Astrocyte (in vitro differentiated cells and primary cell): ENCODE measurements around the gene PDPR.
"Not testable (repeated sequence)": the region's sequence is repeated elsewhere in the genome, so short reads cannot be mapped to it uniquely, and the experiment has no call there.

Experiments used
- EZH2 ChIP-seq: IDR thresholded peaks from 2 replicates; pipeline ENCODE4 v1.6.1; 2012; ENCODE audit warnings: mild to moderate bottlenecking, low read length, inconsistent platforms; ENCODE audit not compliant: insufficient read depth
- TF ChIP-seq, protein P1 (sequence below): IDR thresholded peaks from 2 replicates; pipeline ENCODE4 v1.5.1; 2011; ENCODE audit warnings: low read depth, mild to moderate bottlenecking, inconsistent platforms, low read length, moderate library complexity; ENCODE audit not compliant: insufficient read depth

DNA sequence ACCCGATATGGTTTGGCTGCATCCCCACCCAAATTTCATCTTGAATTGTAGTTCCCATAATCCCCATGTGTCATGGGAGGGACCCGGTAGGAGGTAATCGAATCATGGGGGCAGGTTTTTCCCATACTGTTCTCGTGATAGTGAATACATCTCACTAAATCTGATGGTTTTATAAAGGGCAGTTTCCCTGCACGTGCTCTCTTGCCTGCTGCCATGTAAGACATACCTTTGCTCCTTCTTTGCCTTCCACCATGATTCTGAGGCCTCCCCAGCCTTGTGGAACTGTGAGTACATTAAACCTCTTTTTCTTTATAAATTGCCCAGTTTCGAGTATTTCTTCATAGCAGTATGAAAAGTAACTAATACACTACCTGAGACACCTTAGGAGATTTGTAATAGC is 92.2 kb downstream of the PDPR start:
- TF ChIP-seq, protein P1, sequence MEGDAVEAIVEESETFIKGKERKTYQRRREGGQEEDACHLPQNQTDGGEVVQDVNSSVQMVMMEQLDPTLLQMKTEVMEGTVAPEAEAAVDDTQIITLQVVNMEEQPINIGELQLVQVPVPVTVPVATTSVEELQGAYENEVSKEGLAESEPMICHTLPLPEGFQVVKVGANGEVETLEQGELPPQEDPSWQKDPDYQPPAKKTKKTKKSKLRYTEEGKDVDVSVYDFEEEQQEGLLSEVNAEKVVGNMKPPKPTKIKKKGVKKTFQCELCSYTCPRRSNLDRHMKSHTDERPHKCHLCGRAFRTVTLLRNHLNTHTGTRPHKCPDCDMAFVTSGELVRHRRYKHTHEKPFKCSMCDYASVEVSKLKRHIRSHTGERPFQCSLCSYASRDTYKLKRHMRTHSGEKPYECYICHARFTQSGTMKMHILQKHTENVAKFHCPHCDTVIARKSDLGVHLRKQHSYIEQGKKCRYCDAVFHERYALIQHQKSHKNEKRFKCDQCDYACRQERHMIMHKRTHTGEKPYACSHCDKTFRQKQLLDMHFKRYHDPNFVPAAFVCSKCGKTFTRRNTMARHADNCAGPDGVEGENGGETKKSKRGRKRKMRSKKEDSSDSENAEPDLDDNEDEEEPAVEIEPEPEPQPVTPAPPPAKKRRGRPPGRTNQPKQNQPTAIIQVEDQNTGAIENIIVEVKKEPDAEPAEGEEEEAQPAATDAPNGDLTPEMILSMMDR = not testable (repeated sequence)
- not testable (repeated sequence) for TF ChIP-seq EZH2
